NCI-H1092 (cell line): ENCODE results near the gene DBP.
A peak's percentile ranks its signal among the peaks of the same experiment; 100 is the strongest.
"Not testable (repeated sequence)": the region's sequence is repeated elsewhere in the genome, so short reads cannot be mapped to it uniquely, and the experiment has no call there.

ENCODE experiments used
- DNase-seq: peaks from one replicate; lab custom pipeline; 2025; lab: John Stamatoyannopoulos, UW

Gene DBP

DNA sequence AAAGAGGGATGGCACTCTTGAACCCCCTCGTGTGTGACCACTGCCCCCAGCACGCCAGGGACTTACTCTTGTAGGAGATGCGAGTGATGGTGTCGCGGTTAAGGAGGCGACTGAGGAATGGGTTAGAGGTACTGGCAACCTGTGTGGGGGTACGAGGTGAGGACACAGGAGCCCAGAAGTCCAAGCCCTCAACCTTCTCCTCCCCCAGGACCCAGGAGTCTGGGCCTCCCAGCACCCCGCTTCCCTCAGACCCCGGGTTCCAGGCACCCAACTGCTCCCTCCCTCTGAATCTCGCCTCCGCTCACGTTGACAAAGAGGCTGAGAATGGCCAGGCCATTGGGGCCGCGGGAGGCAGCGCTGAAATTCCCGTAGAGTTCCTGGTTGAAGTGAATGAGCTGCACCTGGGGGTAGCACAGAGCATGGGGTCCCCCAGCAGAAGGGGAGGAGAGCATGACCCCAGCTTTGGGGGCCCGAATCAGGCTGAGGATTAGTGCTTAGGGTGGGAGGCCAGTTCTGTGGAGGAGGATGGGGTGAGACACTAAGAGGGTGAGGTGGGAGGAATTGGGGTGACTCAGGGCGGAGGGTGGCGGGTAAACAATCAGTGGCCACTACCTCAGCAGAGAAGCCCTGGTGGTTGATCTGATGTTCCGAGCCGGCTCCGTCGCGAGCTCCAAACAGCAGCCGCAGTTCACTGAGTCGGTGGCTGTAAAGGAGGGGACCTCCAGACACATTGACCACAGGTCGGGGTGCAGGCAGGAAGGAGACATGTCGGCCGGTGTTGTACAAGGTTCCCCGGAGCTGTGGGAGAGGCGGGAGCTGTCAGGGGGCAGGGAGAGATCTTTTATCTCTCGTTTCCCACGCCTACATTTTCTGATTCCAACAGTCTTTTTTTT is 2.5 kb upstream of the DBP start:
- no peak for DNase-seq

DNA sequence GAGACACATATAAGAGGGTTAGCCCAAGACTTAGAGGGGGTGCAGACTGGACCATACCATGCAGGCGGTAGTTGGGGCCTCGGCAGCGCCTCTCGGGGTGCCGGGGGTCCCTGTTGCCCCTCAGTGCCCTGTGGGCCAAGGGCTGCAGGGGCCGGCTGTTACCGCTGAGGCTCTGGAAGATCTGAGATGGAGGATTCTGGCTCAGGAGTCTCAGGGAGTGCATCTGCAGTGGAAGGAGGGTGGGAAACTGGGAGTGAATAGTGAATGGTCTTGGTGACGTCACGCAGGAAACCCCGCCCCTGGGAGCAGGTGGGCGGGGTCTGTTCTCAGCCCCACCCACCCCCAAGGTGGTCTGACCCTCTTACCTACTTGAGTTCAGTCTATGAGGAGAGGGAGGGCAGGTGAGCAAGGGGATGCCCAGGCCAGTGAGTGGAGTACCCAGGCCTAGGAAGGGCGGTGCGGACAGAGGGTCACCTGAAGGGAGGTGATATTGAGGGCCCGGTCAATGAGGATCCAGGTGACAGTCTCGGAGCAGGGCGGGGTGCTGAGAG is 1.7 kb upstream of the DBP start:
- no peak for DNase-seq

DNA sequence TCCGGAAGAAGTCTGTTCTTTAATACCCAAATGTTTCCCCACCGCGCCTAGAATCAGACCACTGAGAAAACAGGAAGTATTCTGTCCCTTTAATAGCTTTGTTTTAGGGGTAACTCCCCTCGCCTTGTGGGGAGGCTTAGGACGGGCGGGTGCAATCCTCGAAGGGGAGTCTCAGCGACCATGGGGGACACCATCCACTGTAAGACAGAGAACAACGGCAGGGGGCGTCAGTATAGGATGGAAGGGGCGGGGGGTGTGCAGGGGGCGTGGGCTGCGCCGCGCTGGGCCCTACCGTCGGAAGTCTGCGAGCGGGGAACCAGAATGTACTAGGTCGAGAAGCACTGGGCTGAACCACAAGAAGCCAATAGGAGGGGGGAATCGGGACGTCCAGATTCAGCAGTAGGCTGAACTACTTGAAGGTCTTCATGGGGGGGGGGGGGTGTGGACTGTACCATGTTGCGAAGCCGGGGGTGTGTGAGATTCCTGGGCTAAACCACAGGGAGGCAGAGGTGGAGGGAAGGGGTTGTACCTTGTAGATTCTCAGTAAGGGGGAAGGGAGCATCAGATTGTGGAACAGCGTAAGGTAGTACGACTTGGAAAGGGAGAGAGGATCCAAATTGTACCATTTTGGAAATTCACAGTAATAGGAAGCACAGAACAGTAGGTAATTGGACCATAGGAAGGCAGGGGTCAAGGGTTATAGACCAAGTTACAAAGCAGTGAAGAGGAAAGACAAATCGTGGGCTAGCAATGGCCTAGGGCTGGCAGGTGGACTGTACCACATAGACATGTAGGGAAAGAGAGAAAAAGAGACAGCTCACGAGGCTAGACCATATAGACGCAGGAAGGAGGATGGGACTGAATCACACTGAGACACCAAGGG is 1.0 kb upstream of the DBP start:
- DNase-seq, result peak; percentile 74

DNA sequence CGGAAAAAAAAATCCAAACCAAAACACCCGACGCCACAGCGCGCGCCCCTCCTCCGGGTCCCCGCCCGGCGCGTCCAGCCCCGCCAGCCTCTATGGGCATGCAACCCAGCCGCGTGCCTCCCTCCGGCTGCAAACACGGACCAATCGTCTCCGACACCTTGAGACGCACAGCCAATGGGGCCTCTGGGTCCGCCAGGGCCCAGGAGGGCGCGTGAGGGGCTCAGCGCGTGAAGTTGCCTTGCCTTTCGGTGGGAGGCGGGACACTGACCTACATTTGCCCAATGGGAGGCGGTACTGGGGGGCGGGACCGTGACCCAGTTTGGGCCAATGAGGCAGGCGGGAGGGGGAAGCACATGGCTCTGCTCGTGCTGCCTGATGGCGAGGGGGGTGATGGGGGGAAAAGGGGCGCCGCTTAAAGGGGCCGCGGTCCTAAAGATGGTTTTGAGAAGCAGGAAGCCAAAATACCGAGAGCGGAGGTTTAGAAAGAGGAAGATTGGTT is 319 bp upstream of the DBP start:
- peak; percentile 94 for DNase-seq

DNA sequence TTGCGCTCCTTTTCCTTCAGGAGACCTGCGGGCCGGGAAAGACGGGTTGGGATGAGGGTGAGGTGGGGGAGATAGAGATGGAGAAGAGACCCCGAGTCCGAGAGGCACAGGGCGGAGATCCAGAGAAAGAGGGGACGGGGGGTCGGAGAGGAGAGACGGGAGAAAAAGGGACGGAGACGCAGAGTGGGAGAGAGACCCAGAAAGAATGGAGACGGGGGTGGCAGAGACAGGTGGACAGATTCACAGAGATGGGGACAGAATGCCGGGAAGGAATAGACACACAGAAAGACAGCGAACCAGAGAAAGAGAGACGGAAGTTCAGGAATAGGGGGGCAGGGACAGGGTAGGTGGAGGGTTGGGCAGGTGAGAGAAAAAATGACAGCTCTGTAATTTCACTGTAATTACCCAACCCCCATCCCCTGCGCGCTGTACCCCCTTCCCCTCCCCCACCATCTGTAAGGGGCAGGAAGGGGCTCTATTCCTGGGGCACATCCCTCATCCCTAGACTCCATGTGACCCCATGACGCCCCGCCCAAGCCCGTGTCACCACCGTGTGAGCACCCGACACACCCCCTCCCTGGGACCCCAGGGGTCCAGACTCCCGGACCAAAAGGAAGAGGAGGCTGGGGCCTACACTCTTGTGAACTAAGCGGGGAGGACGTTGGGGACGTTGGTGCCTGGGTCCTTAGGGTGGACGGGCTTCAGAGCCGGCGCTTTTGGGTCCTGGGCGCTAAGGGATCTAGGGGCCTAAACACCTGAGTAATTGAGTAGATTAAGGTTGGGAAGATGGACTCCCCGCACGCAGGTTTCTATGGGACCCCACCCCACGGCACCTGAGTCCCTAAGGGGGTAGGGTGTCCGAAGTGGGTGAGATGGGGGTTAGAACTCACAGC is 967 bp downstream of the DBP start:
- peak; percentile 12 for DNase-seq

DNA sequence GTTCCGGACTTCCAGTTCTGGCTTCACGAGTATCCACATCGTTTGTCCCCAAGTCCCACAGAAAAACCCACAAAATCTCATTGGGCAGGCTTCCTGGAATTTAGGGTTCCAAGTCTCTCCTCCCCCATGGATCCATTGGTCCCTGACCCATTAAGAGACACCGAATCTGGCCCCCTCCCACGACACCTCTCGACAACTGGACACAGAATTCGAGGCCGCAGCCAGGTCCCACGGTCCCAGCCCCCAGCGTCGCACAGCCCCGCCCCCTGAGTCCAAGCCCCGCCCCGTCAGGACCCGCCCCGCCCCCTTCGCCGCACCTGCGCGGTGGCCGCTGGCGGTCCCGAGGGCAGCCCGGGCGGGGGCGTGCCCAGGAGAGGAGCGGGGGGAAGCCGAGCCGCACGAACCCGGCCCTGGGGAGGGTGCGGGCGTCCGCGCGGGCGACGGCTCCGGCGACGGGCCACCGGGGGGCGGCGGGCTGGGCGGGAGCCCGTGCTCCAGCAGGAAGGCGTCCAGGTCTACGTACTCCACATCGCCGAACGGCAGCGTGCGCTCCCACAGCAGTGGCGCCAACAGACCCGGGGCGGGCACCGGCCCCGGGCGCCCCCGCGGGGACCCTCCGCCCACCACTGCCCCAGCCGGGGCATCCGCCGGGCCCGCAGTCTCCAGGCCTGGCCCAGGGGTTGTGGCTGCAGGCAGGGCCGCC is 1.8 kb downstream of the DBP start:
- DNase-seq, result peak; percentile 22

DNA sequence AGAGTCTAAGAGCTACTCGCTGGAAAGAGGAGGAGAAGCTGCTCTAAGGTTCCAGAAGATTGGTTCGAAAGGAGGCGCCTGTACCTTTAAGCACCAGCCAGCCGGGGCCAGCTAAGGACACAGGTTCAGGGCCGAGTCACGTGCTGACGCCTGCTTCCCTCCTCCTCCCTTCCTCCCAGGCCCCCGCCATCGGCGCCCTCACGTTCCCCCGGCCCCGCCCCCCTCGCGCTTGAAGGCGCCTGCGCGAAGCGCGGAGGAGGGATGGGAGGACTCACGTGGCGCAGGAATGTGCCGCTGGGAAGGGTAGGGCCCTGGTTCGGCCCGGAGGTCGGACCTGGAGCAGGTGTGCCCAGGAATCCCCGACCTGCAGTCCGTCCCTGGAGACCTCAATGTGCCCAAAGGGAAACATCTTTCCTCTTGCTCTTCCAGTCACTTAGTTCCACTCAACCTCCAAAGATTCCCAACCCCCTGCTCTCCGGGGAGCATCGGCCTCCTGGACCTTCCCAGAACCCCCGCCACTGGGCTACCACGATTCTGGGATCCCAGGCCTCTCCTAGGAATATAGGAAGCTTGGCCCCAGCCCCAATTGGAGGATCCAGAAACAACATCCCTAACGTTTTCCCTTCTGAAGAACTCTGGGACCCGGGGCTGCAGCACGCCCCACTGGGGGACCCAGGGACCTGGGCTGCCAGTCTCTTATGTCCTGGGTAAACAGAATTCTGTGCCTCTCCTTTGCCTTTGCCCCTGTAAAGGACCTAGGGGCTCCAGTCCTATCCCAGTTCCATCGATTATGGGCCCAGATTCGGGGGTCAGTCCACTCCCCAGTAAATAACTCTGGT is 2.5 kb downstream of the DBP start:
- peak; percentile 89 for DNase-seq

DNA sequence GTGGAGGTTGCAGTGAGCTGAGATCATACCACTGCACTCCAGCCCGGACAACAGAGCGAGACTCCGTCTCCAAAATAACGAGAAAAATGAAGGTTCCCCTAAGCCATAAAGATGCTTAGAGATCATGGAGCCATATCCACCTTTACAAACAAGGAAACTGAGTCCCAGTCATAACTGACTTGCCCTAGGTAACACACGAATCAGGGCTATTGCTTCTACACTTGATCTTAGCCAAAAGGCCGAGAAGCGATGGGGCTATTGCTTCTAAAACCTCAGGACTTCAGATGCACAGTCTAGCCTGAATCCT is 3.2 kb downstream of the DBP start:
- no peak for DNase-seq

DNA sequence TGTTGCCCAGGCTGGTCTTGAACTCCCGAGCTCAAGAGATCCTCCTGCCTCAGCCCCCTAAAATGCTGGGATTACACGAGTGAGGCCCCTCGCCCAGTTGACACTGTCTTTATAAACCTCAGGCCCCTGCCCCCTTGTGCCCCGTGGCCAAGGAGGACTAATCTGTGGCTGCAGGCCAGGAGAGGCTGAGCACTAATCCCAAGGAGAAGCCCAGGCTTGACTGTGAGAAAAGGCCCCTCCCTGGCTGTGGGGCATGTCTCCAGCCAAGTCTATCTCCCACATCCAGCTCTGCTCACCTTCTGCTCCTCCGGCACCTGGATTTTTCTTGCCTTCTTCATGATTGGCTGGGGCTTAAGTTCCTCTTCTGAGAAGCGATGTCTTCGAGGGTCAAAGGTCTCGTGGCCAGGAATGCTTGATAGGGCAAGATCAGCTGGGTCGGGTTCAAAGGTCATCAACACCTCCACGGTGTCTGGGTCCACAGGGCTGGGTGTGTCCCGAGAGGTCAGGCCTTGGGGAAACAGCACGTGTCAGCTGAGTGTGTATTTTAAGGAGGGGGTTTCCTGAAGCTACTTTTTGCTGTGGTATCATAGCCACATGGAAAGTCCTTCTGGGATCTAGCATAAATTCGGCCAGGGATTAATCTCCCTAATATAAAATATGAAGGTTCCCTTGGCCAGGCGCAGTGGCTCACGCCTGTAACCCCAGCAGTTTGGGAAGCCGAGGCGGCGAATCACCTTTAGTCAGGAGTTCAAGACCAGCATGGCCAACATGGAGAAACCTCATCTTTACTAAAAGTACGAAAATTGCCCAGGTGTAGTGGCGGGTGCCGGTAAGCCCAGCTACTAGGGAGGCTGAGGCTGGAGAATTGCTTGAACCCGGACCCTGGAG is 3.8 kb downstream of the DBP start:
- no peak for DNase-seq

DNA sequence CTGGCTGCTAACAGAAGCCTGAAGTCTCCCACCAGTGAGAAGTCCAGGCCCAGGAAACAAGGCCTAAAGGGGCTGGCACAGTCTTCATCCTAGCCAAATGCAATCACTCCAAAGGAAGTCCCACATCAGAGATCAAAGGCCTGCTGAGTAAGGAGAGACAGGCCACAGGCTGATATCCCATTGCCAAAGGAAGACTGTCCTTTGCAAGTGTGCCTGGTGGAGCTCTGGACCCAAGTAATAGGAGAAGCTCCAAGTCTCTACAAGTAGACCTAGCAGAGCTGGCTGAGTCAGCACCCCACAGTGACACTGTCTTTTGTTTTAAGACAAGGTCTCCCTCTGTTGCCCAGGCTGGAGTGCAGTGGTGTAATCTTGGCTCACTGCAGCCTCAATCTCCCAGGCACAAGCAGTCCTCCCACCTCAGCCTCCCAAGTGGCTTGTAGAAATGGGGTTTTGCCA is 4.5 kb downstream of the DBP start:
- DNase-seq, result no peak

DNA sequence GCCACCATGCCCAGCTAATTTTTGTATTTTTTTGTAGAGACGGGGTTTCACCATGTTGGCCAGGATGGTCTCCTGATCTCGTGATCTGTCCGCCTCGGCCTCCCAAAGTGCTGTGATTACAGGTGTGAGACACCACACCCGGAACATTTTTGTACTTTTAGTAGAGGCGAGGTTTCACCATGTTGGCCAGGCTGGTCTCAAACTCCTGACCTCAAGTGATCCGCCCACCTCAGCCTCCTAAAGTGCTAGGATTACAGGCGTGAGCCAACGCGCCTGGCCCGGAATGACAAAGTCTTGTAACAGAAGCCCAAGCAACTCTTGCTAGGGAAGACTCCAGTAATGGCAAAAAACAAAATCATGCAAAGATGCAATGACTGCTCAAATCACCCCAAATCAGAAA is 4.9 kb downstream of the DBP start:
- not testable (repeated sequence) for DNase-seq

DNA sequence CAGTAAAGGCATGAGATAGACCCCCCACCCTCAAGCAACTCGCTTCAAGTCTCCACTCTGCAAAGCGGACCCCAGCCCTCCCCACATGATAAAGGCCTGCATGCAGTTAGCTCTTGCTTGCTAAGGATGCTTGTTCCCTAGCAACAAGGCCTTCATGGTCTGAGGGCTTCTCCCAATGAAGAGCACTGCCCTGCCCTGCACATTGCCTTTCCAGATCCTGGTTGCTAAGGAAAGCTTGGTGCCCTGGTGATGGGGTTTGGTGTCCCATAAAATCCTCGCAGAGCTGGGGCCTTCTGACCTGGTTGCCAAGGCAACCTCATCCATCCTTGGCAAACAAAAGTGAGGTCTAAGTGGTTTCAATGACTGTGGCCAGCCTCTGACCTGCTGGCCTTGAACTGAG is 6.0 kb downstream of the DBP start:
- no peak for DNase-seq

DNA sequence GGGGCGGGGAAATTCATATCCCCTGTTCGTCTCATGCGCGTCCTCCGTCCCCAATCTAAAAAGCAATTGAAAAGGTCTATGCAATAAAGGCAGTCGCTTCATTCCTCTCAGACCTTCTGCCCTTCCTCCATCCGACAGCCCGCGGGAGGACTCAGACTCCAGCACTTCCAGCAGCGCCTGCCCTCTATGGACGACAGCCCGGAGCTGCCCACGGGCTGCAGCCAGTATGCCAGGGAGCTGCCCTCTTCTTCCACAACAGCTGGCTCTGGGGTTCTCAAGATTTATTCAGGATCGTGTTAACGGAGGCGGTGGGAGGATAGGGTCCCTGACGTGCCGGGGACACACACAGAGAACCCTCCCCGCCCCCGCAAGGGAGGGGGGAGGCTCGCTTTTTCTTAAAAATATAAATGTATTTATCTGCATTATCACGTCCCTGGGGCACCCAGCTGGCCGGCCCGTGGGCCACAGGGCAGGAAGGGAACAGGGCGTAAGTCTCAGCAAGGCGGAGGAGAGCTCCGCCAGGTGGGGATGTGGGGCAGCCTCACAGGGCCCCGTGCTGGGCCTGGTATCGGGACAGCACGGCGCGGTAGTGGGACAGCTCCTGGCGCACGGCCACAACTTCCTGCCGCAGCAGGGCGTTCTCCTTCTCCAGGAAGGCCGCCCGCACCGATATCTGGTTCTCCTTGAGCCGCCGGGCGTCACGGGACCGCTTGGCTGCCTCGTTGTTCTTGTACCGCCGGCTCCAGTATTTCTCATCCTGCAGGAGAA is 6.7 kb downstream of the DBP start:
- no peak for DNase-seq

DNA sequence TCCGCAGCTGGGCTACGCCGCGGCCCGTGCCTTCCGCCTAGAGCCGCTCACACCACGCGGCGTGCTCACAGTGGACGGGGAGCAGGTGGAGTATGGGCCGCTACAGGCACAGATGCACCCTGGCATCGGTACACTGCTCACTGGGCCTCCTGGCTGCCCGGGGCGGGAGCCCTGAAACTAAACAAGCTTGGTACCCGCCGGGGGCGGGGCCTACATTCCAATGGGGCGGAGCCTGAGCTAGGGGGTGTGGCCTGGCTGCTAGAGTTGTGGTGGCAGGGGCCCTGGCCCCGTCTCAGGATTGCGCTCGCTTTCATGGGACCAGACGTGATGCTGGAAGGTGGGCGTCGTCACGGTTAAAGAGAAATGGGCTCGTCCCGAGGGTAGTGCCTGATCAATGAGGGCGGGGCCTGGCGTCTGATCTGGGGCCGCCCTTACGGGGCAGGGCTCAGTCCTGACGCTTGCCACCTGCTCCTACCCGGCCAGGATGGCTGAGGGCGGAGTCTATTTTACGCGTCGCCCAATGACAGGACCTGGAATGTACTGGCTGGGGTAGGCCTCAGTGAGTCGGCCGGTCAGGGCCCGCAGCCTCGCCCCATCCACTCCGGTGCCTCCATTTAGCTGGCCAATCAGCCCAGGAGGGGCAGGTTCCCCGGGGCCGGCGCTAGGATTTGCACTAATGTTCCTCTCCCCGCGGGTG is 7.4 kb downstream of the DBP start:
- no peak for DNase-seq

DNA sequence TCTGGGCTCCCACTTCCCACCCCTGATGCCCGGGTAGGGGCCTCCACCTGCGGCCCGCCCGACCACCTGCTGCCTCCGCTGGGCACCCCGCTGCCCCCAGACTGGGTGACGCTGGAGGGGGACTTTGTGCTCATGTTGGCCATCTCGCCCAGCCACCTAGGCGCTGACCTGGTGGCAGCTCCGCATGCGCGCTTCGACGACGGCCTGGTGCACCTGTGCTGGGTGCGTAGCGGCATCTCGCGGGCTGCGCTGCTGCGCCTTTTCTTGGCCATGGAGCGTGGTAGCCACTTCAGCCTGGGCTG is 7.9 kb downstream of the DBP start:
- DNase-seq, result no peak

DNA sequence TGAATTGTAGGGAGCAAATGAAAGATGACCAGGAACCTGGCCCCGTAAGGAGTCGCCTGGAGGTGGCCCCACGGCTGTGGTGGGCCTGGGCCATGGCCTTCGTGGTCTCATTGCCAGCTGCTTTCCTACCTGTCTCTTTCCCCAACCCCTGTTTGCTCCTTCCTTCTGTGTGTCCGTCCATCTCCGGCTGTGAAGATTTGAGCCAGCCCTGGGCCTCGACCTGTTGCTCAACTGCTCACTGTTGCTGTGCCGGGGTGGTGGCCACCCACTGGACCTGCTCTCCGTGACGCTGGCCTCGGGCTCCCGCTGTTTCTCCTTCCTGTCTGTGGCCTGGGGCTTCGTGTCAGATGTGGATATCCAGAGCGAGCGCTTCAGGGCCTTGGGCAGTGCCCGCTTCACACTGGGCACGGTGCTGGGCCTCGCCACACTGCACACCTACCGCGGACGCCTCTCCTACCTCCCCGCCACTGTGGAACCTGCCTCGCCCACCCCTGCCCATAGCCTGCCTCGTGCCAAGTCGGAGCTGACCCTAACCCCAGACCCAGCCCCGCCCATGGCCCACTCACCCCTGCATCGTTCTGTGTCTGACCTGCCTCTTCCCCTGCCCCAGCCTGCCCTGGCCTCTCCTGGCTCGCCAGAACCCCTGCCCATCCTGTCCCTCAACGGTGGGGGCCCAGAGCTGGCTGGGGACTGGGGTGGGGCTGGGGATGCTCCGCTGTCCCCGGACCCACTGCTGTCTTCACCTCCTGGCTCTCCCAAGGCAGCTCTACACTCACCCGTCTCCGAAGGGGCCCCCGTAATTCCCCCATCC is 8.5 kb downstream of the DBP start:
- no peak for DNase-seq

DNA sequence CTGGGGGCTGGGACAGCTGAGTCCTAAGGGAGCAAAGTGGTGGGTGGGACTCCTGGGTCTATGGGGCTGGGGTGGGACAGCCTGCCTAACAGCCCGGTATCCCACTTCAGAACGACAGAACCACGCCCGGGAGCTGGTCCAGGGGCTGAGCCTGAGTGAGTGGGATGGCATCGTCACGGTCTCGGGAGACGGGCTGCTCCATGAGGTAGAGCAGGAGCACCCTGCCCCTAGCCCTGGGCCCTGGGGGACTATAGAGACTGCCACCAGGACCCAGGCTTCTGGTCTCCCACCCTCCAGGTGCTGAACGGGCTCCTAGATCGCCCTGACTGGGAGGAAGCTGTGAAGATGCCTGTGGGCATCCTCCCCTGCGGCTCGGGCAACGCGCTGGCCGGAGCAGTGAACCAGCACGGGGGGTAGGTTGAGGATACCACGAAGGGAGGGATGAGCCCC is 9.3 kb downstream of the DBP start:
- DNase-seq, result no peak
